ENCODE measurements around the gene UST. TPM values are rescaled to one million over a fixed set of nuclear protein-coding genes. Genes with fewer than 3 reads are reported as not detected.

Gene UST
- total and polyA plus RNA-seq, 2 donors (not counting 1 experiment from before 2014, with no cell fraction given), result 7.3 to 16.9 TPM

DNA sequence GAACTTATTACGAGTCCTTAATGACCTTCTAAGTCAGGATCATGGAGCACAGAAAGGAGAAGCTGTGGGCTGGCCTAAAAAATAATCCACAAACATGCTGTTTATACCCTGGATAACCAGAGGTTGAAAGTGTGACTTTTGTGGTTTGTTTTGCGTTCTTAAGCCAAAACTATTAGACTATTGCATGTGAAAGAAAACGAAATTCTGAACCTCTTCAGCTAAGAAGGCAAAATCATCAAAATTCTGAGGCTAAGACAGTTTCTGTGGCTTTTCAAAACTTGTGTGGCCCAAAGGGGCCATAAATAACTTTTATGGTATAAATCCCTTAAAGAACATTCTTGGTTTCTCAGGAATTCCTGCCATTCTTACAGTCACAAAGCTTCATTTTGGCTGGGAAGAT lies 251.0 kb downstream of the UST start:
- peaks cover 0 to under 1% of the 10 kb centered on the region in 2 experiments for H3K36me3 ChIP-seq (replicated peaks in 1 of 2; ENCODE audit: control extremely low read depth in 1 of 2, control insufficient read depth in 1 of 2, extremely low read depth in 1 of 2, insufficient read depth in 2 of 2, low read length in 1 of 2)
- ChIA-PET CTCF (no interaction called here), POLR2A (no interaction called here)
- no peak overlapping the region for H3K4me3 ChIP-seq (ENCODE audit: control extremely low read depth in 1 of 5, extremely low read depth in 1 of 5, insufficient read depth in 1 of 5, low read depth in 2 of 5, low read length in 4 of 5)
- no peak overlapping the region for H3K9ac ChIP-seq (ENCODE audit: low read length)
- H3K27ac ChIP-seq (ENCODE audit: low read length in 2 of 2), result no peak overlapping the region
- no peak overlapping the region for H3K27ac Mint-ChIP-seq
- peaks cover 40% of the 10 kb centered on the region for H3K4me1 Mint-ChIP-seq
- no peaks in the 10 kb centered on the region for H3K9me3 Mint-ChIP-seq (ENCODE audit: insufficient read depth)
- no peaks in the 10 kb centered on the region for H3K79me2 ChIP-seq (ENCODE audit: control insufficient read depth, insufficient read depth, low read length)
- WGBS (ENCODE audit: insufficient coverage), result no CpG with 5 or more reads among the region's 3 CpGs
- H3K4me1 ChIP-seq (ENCODE audit: control insufficient read depth in 2 of 2, insufficient read depth in 2 of 2, low read length in 2 of 2), result peaks cover 28 to 30% of the 10 kb centered on the region in 2 donors
- peaks cover 0 to 15% (median 8%) of the 10 kb centered on the region in 3 donors for H3K9me3 ChIP-seq (ENCODE audit: control extremely low read depth in 1 of 3, control insufficient read depth in 2 of 3, insufficient read depth in 1 of 3, low read length in 2 of 3)
- H2AFZ ChIP-seq (ENCODE audit: insufficient read depth, low read depth, low read length, poor library complexity, severe bottlenecking), result no peak overlapping the region
- no peak overlapping the region for H3K4me3 Mint-ChIP-seq
- no peaks in the 10 kb centered on the region for H3K27me3 Mint-ChIP-seq
- intact Hi-C loops (cut with micrococcal nuclease), result no loop called here
- DNase-seq, result no peak
- no peak overlapping the region for H3K4me2 ChIP-seq (replicated peaks; ENCODE audit: low read depth, low read length, poor library complexity, severe bottlenecking)
- no peaks in the 10 kb centered on the region for H3K27me3 ChIP-seq (replicated peaks in 1 of 4; ENCODE audit: control extremely low read depth in 1 of 4, control insufficient read depth in 3 of 4, insufficient read depth in 4 of 4, low read length in 3 of 4)
- H4K20me1 ChIP-seq (ENCODE audit: control insufficient read depth, insufficient read depth, low read length, poor library complexity, severe bottlenecking), result no peaks in the 10 kb centered on the region
- TF ChIP-seq CTCF (IDR thresholded peaks at IDR 0.05) (no peak), EZH2 (IDR thresholded peaks at IDR 0.05; ENCODE audit: borderline replicate concordance, insufficient read depth, low read depth, low read length, poor library complexity, severe bottlenecking) (no peak)
- ATAC-seq (ENCODE audit: low read depth), result no peak

GRCh38 chr6:148998704-148999103 lies 251.9 kb downstream of the UST start:
- Histone ChIP-seq H3K79me2 (ENCODE audit: control insufficient read depth, insufficient read depth, low read length) (no peaks in the 10 kb centered on the region), H4K20me1 (ENCODE audit: control insufficient read depth, insufficient read depth, low read length, poor library complexity, severe bottlenecking) (no peaks in the 10 kb centered on the region), H3K4me3 (ENCODE audit: control extremely low read depth in 1 of 5, extremely low read depth in 1 of 5, insufficient read depth in 1 of 5, low read depth in 2 of 5, low read length in 4 of 5) (no peak overlapping the region), H3K4me1 (ENCODE audit: control insufficient read depth in 2 of 2, insufficient read depth in 2 of 2, low read length in 2 of 2) (peaks cover 28 to 30% of the 10 kb centered on the region in 2 donors), H2AFZ (ENCODE audit: insufficient read depth, low read depth, low read length, poor library complexity, severe bottlenecking) (no peak overlapping the region), H3K9me3 (ENCODE audit: control extremely low read depth in 1 of 3, control insufficient read depth in 2 of 3, insufficient read depth in 1 of 3, low read length in 2 of 3) (peaks cover 0 to 12% (median 8%) of the 10 kb centered on the region in 3 donors), H3K27me3 (replicated peaks in 1 of 4; ENCODE audit: control extremely low read depth in 1 of 4, control insufficient read depth in 3 of 4, insufficient read depth in 4 of 4, low read length in 3 of 4) (no peaks in the 10 kb centered on the region), H3K4me2 (replicated peaks; ENCODE audit: low read depth, low read length, poor library complexity, severe bottlenecking) (no peak overlapping the region), H3K9ac (ENCODE audit: low read length) (no peak overlapping the region), H3K36me3 (replicated peaks in 1 of 2; ENCODE audit: control extremely low read depth in 1 of 2, control insufficient read depth in 1 of 2, extremely low read depth in 1 of 2, insufficient read depth in 2 of 2, low read length in 1 of 2) (no peaks in the 10 kb centered on the region), H3K27ac (ENCODE audit: low read length in 2 of 2) (no peak overlapping the region)
- ChIA-PET POLR2A (no interaction called here), CTCF (no interaction called here)
- Mint-ChIP-seq H3K4me3 (no peak overlapping the region), H3K9me3 (ENCODE audit: insufficient read depth) (no peaks in the 10 kb centered on the region), H3K27me3 (no peaks in the 10 kb centered on the region), H3K27ac (no peak overlapping the region), H3K4me1 (peaks cover 40% of the 10 kb centered on the region)
- TF ChIP-seq CTCF (IDR thresholded peaks at IDR 0.05) (no peak), EZH2 (IDR thresholded peaks at IDR 0.05; ENCODE audit: borderline replicate concordance, insufficient read depth, low read depth, low read length, poor library complexity, severe bottlenecking) (no peak)
- intact Hi-C loops (cut with micrococcal nuclease), result no loop called here
- 97% methylated on average over 2 of the region's 4 CpGs for WGBS (ENCODE audit: insufficient coverage)
- DNase-seq (no peak), ATAC-seq (ENCODE audit: low read depth) (no peak)
